Urinary bladder (tissue), 4 donors: Measurements from ENCODE around the gene FGF1. TPM values are rescaled to one million over a fixed set of nuclear protein-coding genes. Genes with fewer than 3 reads are reported as not detected.

ENCODE experiments used
- DNase-seq: peaks from one replicate; pipeline ENCODE4 v3.0.0-alpha.2; 2015; ENCODE audit errors: extremely low spot score
- H3K27ac ChIP-seq: one replicate; pipeline ENCODE4 v1.5.1; 2013; ENCODE audit warnings: low read depth, mild to moderate bottlenecking, moderate library complexity
- H3K36me3 ChIP-seq: one replicate; pipeline ENCODE4 v1.6.1; 2013; ENCODE audit warnings: mild to moderate bottlenecking, moderate library complexity; ENCODE audit not compliant: insufficient read depth
- H3K4me1 ChIP-seq: one replicate; pipeline ENCODE4 v1.6.1; 2013; ENCODE audit warnings: mild to moderate bottlenecking, moderate library complexity; ENCODE audit not compliant: insufficient read depth
- H3K4me3 ChIP-seq: one replicate; pipeline ENCODE4 v1.5.1; 2013; ENCODE audit warnings: low read depth, low read length
- WGBS: extraction: QIAGEN DNeasy Blood & Tissue Kit; methylation state at CpG from one replicate; pipeline ENCODE4 v1.1.7; 2013; 5-methylcytosine and 5-hydroxymethylcytosine counted together
- polyA plus RNA-seq: library from polyadenylated mRNA; stranded (reverse); fragments of 200-250 nt; gene quantifications from one replicate; pipeline ENCODE4 v1.2.3, GENCODE V29; 2013
- total RNA-seq: library from RNA; depleted of rRNA; stranded (reverse); fragments of >200 nt; gene quantifications from one replicate; pipeline ENCODE4 v1.2.3, GENCODE V29; 2014
- donor health status: healthy with polysubstance abuse.
- donor health status: healthy.

Gene FGF1
- total and polyA plus RNA-seq, 2 donors = 0.58 to 5.1 TPM

DNA sequence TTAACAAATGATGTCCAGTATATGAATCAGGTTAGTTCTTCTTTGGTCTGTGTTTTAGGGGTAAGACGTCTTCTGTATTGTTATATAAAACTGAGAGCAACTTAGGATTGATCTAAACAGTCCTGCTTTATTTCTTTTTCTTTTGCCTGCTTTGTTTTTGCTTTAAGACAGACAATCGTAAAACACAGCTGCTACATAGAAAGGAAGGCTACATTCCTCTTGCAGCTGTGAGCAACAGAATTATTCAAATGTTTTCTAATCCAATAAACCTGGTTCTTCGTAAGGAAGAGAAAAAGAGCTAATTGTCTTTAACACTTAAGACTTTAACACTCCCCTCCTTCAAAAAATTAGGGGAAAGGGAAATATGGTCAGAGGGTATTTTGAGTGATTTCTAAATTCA lies 14.6 kb downstream of the FGF1 start:
- Histone ChIP-seq H3K4me1 (no peaks in the 10 kb centered on the region), H3K27ac (no peak overlapping the region), H3K4me3 (no peak overlapping the region), H3K36me3 (no peaks in the 10 kb centered on the region)
- no peak for DNase-seq
- 36% methylated on average over 3 of the region's 3 CpGs for WGBS

DNA sequence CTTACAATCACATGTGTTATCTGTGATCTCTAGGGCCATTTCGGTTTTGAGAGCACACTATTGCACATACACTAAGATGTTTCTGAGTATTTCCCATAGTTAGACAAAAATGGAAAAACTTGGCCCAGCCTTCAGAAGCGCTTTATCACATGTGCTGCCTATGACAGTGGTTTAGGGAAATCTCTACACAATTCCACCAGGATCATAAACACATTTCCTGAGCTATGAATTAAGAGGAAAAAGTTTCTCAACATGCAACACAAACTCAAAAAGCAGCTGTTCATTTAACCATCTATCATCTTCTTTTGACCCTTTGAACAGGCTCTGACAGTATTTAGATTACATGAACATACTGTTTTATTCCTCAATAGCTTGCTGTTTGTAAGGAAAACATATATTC lies 15.1 kb downstream of the FGF1 start:
- Histone ChIP-seq H3K36me3 (no peaks in the 10 kb centered on the region), H3K4me1 (no peaks in the 10 kb centered on the region), H3K27ac (no peak overlapping the region), H3K4me3 (no peak overlapping the region)
- WGBS = 55% methylated on average over 2 of the region's 2 CpGs
- no peak for DNase-seq

DNA sequence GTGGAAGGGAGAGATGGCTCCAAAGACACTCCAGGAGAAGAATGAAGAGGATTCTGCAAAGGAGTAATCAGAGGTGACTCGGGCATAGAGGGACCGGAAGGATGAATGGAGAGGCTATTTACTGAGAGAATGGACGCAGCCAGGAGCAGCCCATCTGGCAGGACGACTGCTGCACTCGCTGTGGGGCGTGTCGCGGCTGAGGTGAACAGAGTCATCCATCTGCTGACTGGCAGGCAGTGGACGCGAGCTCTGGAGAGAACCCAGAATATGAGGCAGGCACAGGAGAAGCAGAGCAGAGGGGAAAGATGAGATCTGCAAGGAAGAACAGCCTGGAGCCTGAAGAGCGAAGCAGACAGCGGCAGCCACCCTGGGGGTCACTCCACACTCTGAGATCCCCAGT lies 16.4 kb downstream of the FGF1 start:
- DNase-seq = no peak
- Histone ChIP-seq H3K4me1 (no peaks in the 10 kb centered on the region), H3K4me3 (no peak overlapping the region), H3K27ac (no peak overlapping the region), H3K36me3 (no peaks in the 10 kb centered on the region)
- WGBS = 85% methylated on average over 12 of the region's 12 CpGs

DNA sequence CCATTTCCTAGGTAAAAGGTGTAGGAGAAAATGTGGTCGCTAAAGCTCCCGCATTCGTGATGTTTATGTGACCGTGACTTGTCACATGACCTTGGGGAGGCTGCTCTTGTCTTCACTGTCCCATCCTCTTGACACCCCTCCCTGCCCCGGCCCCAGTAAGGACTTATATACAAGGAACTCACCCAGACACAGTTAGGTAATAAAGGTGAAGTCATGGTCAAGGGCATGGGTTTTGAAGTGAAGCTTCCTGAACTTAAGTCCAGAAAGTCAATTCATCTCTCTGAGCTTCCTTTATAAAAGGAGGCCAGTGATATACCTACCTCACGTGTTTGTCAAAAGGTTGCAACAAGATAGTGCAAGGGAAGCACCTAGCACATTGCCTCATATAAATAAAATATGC lies 17.6 kb downstream of the FGF1 start:
- Histone ChIP-seq H3K36me3 (no peaks in the 10 kb centered on the region), H3K4me3 (no peak overlapping the region), H3K4me1 (no peaks in the 10 kb centered on the region), H3K27ac (no peak overlapping the region)
- no peak for DNase-seq
- 92% methylated on average over 6 of the region's 6 CpGs for WGBS

DNA sequence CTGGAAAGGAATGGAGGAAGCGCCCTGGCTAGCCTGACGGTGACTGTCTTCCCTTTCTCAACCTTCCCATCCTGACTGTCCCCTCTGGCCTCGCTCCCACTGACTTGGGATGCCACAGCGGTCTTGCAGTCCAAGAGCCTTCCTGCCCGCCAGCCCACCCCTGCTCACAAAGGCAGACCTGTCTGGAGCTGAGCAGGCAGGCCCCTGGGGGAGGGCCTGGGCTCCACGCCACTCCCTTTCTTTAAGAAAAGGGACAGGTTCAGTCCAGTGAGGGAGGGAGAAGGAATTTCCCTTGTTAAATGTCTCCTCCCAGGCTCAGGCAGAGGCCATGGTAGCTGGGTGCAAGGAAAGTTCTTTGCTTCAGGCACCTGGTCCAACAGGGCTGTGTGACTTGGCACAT lies 18.1 kb downstream of the FGF1 start:
- Histone ChIP-seq H3K36me3 (no peaks in the 10 kb centered on the region), H3K27ac (no peak overlapping the region), H3K4me3 (no peak overlapping the region), H3K4me1 (no peaks in the 10 kb centered on the region)
- whole genome bisulfite sequencing = 96% methylated on average over 6 of the region's 6 CpGs
- no peak for DNase-seq

DNA sequence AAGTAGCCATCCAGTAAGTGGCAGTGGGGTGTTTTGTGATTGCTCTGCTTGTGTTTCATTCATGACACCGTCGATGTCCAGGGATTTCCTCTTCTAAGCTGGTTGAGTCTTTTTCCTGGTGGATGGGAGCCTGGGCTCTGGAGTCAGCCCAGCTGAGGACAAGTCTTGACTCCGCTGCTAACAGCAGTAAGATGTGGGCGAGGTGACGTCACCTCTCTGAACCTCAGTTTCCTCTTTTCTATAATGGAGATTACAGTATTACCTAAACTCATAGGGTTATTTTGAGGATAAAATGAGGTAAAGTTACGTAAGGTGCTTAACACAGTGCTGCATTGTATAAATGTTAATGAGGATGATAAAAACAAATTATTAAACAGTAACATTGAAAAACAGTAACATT lies 21.3 kb downstream of the FGF1 start:
- no peak for DNase-seq
- H3K36me3 ChIP-seq = no peaks in the 10 kb centered on the region
- no peak overlapping the region for H3K27ac ChIP-seq
- no peaks in the 10 kb centered on the region for H3K4me1 ChIP-seq
- WGBS = 91% methylated on average over 6 of the region's 6 CpGs
- H3K4me3 ChIP-seq = no peak overlapping the region

DNA sequence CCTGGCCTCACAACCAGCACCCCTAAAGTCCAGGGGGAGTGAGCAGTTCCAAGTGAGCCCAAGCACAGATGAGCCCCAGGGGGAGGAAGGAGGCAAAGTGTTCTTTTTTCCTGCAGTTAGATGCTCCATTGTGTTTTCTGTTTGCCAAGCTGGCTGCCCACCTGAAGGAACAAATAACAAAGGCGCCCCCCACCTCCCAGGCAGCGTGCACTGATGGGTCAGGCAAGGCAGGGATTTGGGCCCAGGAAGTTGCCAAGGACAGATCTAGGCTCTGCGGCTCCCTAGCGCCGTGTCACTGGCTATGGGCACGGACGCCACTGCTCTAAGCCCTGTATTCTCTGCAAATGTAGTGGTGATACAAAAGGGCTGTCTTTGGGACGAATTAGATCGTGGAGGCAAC lies 21.8 kb downstream of the FGF1 start:
- WGBS = 92% methylated on average over 9 of the region's 9 CpGs
- Histone ChIP-seq H3K4me1 (no peaks in the 10 kb centered on the region), H3K36me3 (no peaks in the 10 kb centered on the region), H3K4me3 (no peak overlapping the region), H3K27ac (no peak overlapping the region)
- DNase-seq = no peak

DNA sequence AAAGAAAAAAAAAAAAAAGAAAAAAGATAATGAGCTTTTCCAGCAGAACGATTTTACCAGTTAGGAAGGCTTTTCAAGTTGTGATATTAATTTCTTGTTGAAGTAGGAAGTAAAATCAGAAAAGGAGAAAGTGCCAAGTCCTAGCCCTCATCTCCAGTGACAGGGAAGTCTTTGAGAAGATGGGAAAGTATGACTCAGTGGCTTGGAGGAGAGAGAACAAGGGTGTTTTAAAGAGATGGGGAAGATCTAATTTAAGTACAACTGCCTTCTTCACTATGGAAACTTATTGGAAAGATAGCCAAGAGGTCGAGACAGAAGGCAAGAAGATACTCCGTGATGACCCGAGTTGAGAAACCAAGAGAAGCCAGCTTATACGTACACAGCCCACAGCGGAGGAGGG lies 22.6 kb downstream of the FGF1 start:
- WGBS = 84% methylated on average over 6 of the region's 6 CpGs
- Histone ChIP-seq H3K4me3 (no peak overlapping the region), H3K27ac (no peak overlapping the region), H3K36me3 (no peaks in the 10 kb centered on the region), H3K4me1 (no peaks in the 10 kb centered on the region)
- no peak for DNase-seq

DNA sequence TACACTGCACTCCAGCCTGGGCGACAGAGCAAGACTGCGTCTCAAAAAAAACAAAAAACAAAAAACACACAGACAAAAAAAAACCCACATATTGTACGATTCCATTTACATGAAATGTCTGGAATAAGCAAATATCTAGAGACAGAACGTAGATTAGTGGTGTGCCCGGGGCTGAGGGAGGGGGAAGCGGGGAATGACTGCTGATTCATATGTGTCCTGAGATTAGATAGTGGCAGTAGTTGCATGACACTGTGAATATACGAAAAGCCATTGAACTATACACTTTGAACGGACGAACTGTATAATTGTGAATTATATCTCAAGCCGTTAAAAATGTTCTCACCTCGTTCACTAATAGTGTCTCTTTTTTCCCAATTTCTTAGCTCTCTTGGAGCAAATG lies 23.9 kb downstream of the FGF1 start:
- Histone ChIP-seq H3K27ac (no peak overlapping the region), H3K4me1 (no peaks in the 10 kb centered on the region), H3K36me3 (no peaks in the 10 kb centered on the region), H3K4me3 (no peak overlapping the region)
- no peak for DNase-seq
- WGBS = 91% methylated on average over 11 of the region's 11 CpGs

DNA sequence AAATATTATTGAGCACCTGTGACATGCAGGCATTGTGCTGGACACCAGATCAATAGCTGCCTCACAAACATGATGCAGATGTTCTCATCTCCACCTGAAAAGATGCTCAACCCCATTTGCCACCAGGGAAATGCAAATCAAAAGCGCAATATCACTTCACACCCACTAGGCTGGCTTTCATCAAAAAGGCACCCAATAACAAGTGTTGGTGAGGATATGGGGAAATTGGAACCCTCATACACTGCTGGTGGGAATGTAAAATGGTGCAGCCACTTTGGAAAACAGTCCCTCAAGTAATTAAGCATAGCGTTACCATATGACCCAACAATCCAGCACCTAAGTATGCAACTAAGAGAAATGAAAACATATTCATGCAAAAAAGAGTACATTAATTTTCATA lies 24.7 kb downstream of the FGF1 start:
- Histone ChIP-seq H3K36me3 (no peaks in the 10 kb centered on the region), H3K4me3 (no peak overlapping the region), H3K4me1 (no peaks in the 10 kb centered on the region), H3K27ac (no peak overlapping the region)
- DNase-seq = no peak
- 99% methylated on average over 2 of the region's 2 CpGs for WGBS

DNA sequence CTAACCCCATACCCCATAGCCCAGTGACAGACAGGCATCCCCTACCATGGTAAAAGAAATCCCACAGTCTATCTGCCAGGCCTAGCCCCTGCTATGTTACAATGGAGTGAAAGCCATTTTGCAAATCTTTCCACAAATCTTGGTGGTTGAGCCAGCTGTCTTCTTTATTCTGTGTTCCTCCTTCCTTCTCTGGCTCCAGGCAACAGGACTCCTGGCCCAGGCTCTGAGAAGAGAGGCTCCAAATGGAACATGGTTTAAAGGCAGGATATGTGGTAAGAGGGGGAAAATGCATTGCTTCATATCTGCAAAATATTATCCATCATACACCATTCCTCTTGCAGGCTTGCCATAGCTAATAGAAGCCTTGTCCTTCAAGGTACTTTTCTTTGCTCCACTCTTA lies 25.2 kb downstream of the FGF1 start:
- no peak overlapping the region for H3K4me3 ChIP-seq
- DNase-seq = no peak
- H3K4me1 ChIP-seq = no peaks in the 10 kb centered on the region
- no peak overlapping the region for H3K27ac ChIP-seq
- no peaks in the 10 kb centered on the region for H3K36me3 ChIP-seq

DNA sequence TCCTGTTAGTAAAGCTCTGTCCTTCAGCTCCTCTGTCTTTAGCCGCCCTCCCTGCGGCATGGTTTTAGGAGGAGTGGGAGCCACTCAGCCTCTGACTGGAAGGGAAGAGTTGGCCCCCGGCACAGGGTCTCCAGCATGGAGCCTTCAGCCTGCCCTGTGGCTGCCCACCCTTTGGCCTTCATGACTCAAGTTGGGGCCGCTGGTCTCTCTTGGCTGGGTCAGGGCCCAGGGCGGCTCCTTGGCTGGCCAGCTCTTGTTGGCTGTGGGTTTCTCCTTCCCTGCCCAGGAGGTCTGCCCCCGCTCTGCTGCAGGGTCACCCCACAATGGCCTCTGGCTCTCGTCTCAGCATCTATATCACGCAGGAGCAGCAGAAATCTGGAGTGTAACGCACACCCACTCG lies 25.7 kb downstream of the FGF1 start:
- 87% methylated on average over 10 of the region's 10 CpGs for WGBS
- Histone ChIP-seq H3K36me3 (no peaks in the 10 kb centered on the region), H3K4me3 (no peak overlapping the region), H3K27ac (no peak overlapping the region), H3K4me1 (no peaks in the 10 kb centered on the region)
- DNase-seq = no peak

DNA sequence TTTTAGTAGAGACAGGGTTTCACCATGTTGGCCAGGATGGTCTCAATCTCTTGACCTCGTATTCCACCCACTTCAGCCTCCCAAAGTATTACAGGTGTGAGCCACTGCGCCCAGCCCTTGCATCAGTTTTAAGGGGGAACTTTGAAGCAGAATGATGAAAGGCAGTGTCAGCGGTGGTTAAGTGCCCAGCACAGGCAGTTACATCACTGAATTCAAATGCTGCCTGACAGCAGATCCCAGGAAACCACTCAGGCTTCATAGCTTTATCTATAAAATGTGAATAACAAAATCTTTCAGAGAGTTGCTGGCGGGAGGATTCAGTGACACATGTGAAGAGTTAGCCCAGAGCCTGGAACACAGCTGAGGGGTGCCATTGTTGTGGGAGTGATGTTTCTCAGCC lies 26.5 kb downstream of the FGF1 start:
- no peak overlapping the region for H3K27ac ChIP-seq
- no peak for DNase-seq
- no peaks in the 10 kb centered on the region for H3K4me1 ChIP-seq
- WGBS = 89% methylated on average over 4 of the region's 4 CpGs
- H3K4me3 ChIP-seq = no peak overlapping the region
- no peaks in the 10 kb centered on the region for H3K36me3 ChIP-seq

DNA sequence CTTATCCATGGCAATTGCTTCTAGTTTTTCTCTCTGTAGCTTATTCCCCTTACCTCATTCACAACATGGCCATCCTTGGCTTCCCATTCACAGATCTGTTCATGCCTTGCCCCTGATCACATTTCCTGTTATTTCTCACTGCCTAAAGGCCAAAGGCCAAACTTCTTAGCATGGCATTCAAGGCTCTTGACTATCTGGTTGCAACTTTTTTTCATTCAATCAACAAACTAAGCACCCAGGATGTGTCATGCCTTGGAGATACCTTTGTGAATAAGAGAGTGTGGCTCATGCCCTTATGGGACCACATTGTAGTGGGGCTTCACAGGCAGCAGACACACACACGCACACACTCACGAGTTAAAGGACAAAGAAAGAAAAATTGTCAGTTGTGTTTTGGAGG lies 27.6 kb downstream of the FGF1 start:
- DNase-seq = no peak
- no peaks in the 10 kb centered on the region for H3K36me3 ChIP-seq
- H3K27ac ChIP-seq = no peak overlapping the region
- H3K4me3 ChIP-seq = no peak overlapping the region
- 97% methylated on average over 2 of the region's 2 CpGs for WGBS
- H3K4me1 ChIP-seq = no peaks in the 10 kb centered on the region

DNA sequence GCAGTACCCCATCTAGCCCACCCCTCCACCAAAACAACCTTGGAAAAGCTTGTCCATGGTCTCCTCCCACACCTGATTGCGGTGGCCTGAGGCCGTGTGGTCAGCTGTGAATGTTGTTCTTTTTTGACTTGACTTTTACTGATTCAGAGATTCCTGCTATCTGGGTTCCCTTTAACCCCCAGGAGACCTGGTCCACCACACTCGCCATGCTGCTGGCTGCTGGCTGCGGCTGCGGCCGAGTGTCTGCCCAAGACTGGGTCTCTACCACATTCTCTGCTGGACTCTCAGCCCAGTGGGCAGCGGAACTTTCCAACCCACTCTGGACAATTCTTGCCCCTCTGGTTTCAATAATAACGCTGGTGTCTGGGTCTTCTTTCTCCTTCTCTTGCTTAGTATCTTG lies 28.4 kb downstream of the FGF1 start:
- Histone ChIP-seq H3K27ac (no peak overlapping the region), H3K4me3 (no peak overlapping the region), H3K4me1 (no peaks in the 10 kb centered on the region), H3K36me3 (no peaks in the 10 kb centered on the region)
- WGBS = 96% methylated on average over 8 of the region's 8 CpGs
- no peak for DNase-seq
